ENCODE measurements around the gene TANGO2. TPM values are rescaled to one million over a fixed set of nuclear protein-coding genes. Genes with fewer than 3 reads are reported as not detected.

TANGO2 gene
- total RNA-seq, 1 donor from 2014 or later, result 10.0 TPM

DNA sequence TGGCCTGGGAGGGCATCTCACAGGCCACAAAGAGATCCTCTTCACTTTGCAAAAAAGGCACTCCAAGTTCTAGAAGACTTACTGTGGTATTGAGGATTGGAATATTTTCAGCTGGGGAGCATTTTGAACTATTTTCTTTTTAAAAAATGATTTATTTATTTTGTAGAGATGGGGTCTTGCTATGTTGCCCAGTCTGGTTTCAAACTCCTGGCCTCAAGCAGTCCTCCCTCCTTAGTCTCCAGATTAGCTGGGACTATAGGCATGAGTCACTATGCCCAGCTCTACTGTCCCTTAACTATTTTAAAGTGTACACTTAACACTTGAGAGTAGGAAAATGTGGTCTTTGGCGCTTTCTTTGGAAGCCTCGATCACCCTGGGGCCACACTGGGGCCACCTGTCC is 34.2 kb downstream of the TANGO2 start:
- Mint-ChIP-seq H3K27ac (no peak overlapping the region), H3K27me3 (ENCODE audit: insufficient read depth, low read depth) (no peaks in the 10 kb centered on the region), H3K4me1 (peaks cover 4% of the 10 kb centered on the region), H3K36me3 (no peaks in the 10 kb centered on the region), H3K4me3 (no peak overlapping the region), H3K9me3 (no peaks in the 10 kb centered on the region)
- H3K9ac ChIP-seq, result no peak overlapping the region
- H3K27ac ChIP-seq, result no peak overlapping the region
- no peak overlapping the region for H3K4me2 ChIP-seq
- no peak for DNase-seq (ENCODE audit: low spot score)
- no peaks in the 10 kb centered on the region for H3K79me2 ChIP-seq (ENCODE audit: low read depth)
- H3K4me3 ChIP-seq, result no peak overlapping the region
- no peaks in the 10 kb centered on the region for H3K36me3 ChIP-seq
- no peaks in the 10 kb centered on the region for H3K4me1 ChIP-seq
- H3K9me3 ChIP-seq (ENCODE audit: low read depth), result no peaks in the 10 kb centered on the region
- H3F3A ChIP-seq (ENCODE audit: low read depth), result no peaks in the 10 kb centered on the region
- TF ChIP-seq EZH2 (IDR thresholded peaks at IDR 0.05) (no peak), EZH2phosphoT487 (IDR thresholded peaks at IDR 0.05) (no peak), CTCF (IDR thresholded peaks at IDR 0.05) (no peak)
- H4K20me1 ChIP-seq (ENCODE audit: low read depth), result no peaks in the 10 kb centered on the region
- no peak overlapping the region for H2AFZ ChIP-seq (replicated peaks)
- H3K27me3 ChIP-seq, result no peaks in the 10 kb centered on the region

GRCh38 chr22:20055654-20056053 is 34.7 kb downstream of the TANGO2 start:
- no peaks in the 10 kb centered on the region for H3F3A ChIP-seq (ENCODE audit: low read depth)

GRCh38 chr22:20056161-20056560 is 35.3 kb downstream of the TANGO2 start:
- H3K4me1 ChIP-seq, result no peaks in the 10 kb centered on the region
- no peaks in the 10 kb centered on the region for H3K36me3 ChIP-seq
- no peaks in the 10 kb centered on the region for H4K20me1 ChIP-seq (ENCODE audit: low read depth)
- H3K4me3 ChIP-seq, result no peak overlapping the region
- H3K4me3 Mint-ChIP-seq, result no peak overlapping the region
- H3K9ac ChIP-seq, result no peak overlapping the region
- H3F3A ChIP-seq (ENCODE audit: low read depth), result no peaks in the 10 kb centered on the region
- TF ChIP-seq CTCF (IDR thresholded peaks at IDR 0.05) (no peak), EZH2 (IDR thresholded peaks at IDR 0.05) (no peak), EZH2phosphoT487 (IDR thresholded peaks at IDR 0.05) (no peak)
- no peak overlapping the region for H3K27ac ChIP-seq
- H3K4me1 Mint-ChIP-seq, result peaks cover 4% of the 10 kb centered on the region
- H3K4me2 ChIP-seq, result no peak overlapping the region
- H3K27me3 Mint-ChIP-seq (ENCODE audit: insufficient read depth, low read depth), result no peaks in the 10 kb centered on the region
- no peaks in the 10 kb centered on the region for H3K9me3 Mint-ChIP-seq
- H3K79me2 ChIP-seq (ENCODE audit: low read depth), result no peaks in the 10 kb centered on the region
- DNase-seq (ENCODE audit: low spot score), result no peak
- H3K9me3 ChIP-seq (ENCODE audit: low read depth), result no peaks in the 10 kb centered on the region
- no peak overlapping the region for H2AFZ ChIP-seq (replicated peaks)
- H3K27ac Mint-ChIP-seq, result no peak overlapping the region
- H3K36me3 Mint-ChIP-seq, result no peaks in the 10 kb centered on the region
- H3K27me3 ChIP-seq, result no peaks in the 10 kb centered on the region

More at GRCh38 chr22:20055654-20056053, 34.7 kb downstream of the TANGO2 start:
- Mint-ChIP-seq H3K27ac (no peak overlapping the region), H3K27me3 (ENCODE audit: insufficient read depth, low read depth) (no peaks in the 10 kb centered on the region), H3K4me1 (peaks cover 4% of the 10 kb centered on the region), H3K4me3 (no peak overlapping the region), H3K9me3 (no peaks in the 10 kb centered on the region), H3K36me3 (no peaks in the 10 kb centered on the region)
- TF ChIP-seq EZH2phosphoT487 (IDR thresholded peaks at IDR 0.05), result no peak
- TF ChIP-seq CTCF (IDR thresholded peaks at IDR 0.05), result no peak
- no peak for TF ChIP-seq EZH2 (IDR thresholded peaks at IDR 0.05)
- Histone ChIP-seq H4K20me1 (ENCODE audit: low read depth) (no peaks in the 10 kb centered on the region), H3K9ac (no peak overlapping the region), H3K4me2 (no peak overlapping the region), H3K27ac (no peak overlapping the region), H3K79me2 (ENCODE audit: low read depth) (no peaks in the 10 kb centered on the region), H3K4me3 (no peak overlapping the region), H3K27me3 (no peaks in the 10 kb centered on the region), H2AFZ (replicated peaks) (no peak overlapping the region), H3K4me1 (no peaks in the 10 kb centered on the region), H3K9me3 (ENCODE audit: low read depth) (no peaks in the 10 kb centered on the region), H3K36me3 (no peaks in the 10 kb centered on the region)
- no peak for DNase-seq (ENCODE audit: low spot score)
